Tibial nerve (tissue), 4 donors: Measurements from ENCODE around the gene U2AF1L4. TPM values are rescaled to one million over a fixed set of nuclear protein-coding genes. Genes with fewer than 3 reads are reported as not detected.

Experiments
- DNase-seq, 2 donors: peaks; one replicate each; pipeline ENCODE4 v3.0.0-alpha.2; 2019; ENCODE audit warnings: low spot score in 2 of 2
- H3K27ac ChIP-seq, 4 donors: fragments of 200-600 bp; sonication (generic) in 3 of 4; one replicate each; pipeline ENCODE4 v1.5.1; 2017 to 2019; ENCODE audit warnings: mild to moderate bottlenecking in 1 of 4
- H3K27me3 ChIP-seq, 2 donors: fragments of 200-600 bp; sonication (generic) in 1 of 2; one replicate each; pipeline versions ENCODE4 v1.5.1 to v1.6.0; 2017 to 2019
- H3K36me3 ChIP-seq, 3 donors: fragments of 200-600 bp; sonication (generic); one replicate each; pipeline ENCODE4 v1.5.1; 2018 to 2019
- H3K4me1 ChIP-seq, 4 donors: fragments of 200-600 bp; sonication (generic) in 3 of 4; one replicate each; pipeline ENCODE4 v1.5.1; 2017 to 2019
- H3K4me3 ChIP-seq, 4 donors: fragments of 200-600 bp; sonication (generic) in 3 of 4; one replicate each; pipeline ENCODE4 v1.5.1; 2017 to 2019; ENCODE audit warnings: mild to moderate bottlenecking in 1 of 4, moderate library complexity in 1 of 4
- H3K9me3 ChIP-seq, 4 donors: fragments of 200-600 bp; sonication (generic) in 3 of 4; one replicate each; pipeline ENCODE4 v1.5.1; 2017 to 2019
- CTCF ChIP-seq, 5 experiments: fragments of 200-600 bp in 3 of 5; fragments of 450-650 bp in 2 of 5; sonication (generic) in 3 of 5; IDR thresholded peaks; one replicate each; pipeline ENCODE4 v1.5.1; 2016 to 2019; ENCODE audit warnings: antibody characterized with exemption in 5 of 5, mild to moderate bottlenecking in 3 of 5, moderate library complexity in 2 of 5
- EP300 ChIP-seq, 2 donors: sonication (generic); formaldehyde crosslinking; IDR thresholded peaks; one replicate each; pipeline ENCODE4 v1.6.1; 2017; ENCODE audit warnings: antibody characterized with exemption in 2 of 2, mild to moderate bottlenecking in 1 of 2
- POLR2A ChIP-seq, 2 donors: fragments of 450-650 bp; IDR thresholded peaks; one replicate each; pipeline ENCODE4 v1.6.1; 2017; ENCODE audit warnings: antibody characterized with exemption in 2 of 2, mild to moderate bottlenecking in 2 of 2, moderate library complexity in 2 of 2
- WGBS, 2 donors: methylation state at CpG; one replicate each; pipeline ENCODE4 v1.1.5; 2018; 5-methylcytosine and 5-hydroxymethylcytosine counted together
- total RNA-seq, 4 donors: library from RNA; depleted of rRNA; stranded (reverse); fragments of >200 nt; gene quantifications; one replicate each; pipeline ENCODE4 v1.1.0, GENCODE V29; 2016

U2AF1L4 gene
- total RNA-seq, 4 donors from 2014 or later = 17.8 to 51.1 (median 43.2) TPM

GRCh38 chr19:35730326-35730725, 14.9 kb downstream of the U2AF1L4 start:
- no peak for DNase-seq
- Histone ChIP-seq H3K27me3 (no peaks in the 10 kb centered on the region), H3K27ac (no peak overlapping the region)

GRCh38 chr19:35729763-35730162, 15.5 kb downstream of the U2AF1L4 start:
- no peak overlapping the region for H3K27ac ChIP-seq

More at GRCh38 chr19:35730326-35730725, 14.9 kb downstream of the U2AF1L4 start:
- Histone ChIP-seq H3K9me3 (no peaks in the 10 kb centered on the region), H3K36me3 (peaks cover 5 to 100% (median 57%) of the 10 kb centered on the region in 3 donors), H3K4me1 (no peaks in the 10 kb centered on the region), H3K4me3 (no peak overlapping the region)
- TF ChIP-seq CTCF (IDR thresholded peaks at IDR 0.05) (no peak), POLR2A (IDR thresholded peaks at IDR 0.05) (no peak), EP300 (IDR thresholded peaks at IDR 0.05) (no peak)
- 92 to 93% methylated on average over 18 of the region's 18 CpGs for WGBS, 2 donors

GRCh38 chr19:35729021-35729420, 16.2 kb downstream of the U2AF1L4 start:
- Histone ChIP-seq H3K9me3 (no peaks in the 10 kb centered on the region), H3K27ac (no peak overlapping the region), H3K4me3 (no peak overlapping the region), H3K27me3 (no peaks in the 10 kb centered on the region), H3K36me3 (peaks cover 5 to 100% (median 69%) of the 10 kb centered on the region in 3 donors), H3K4me1 (no peaks in the 10 kb centered on the region)
- WGBS, 2 donors = 86 to 90% methylated on average over 9 to 11 of the region's 18 CpGs
- no peak for DNase-seq
- TF ChIP-seq CTCF (IDR thresholded peaks at IDR 0.05) (no peak), POLR2A (IDR thresholded peaks at IDR 0.05) (no peak), EP300 (IDR thresholded peaks at IDR 0.05) (no peak)

More at GRCh38 chr19:35729763-35730162, 15.5 kb downstream of the U2AF1L4 start:
- 89 to 90% methylated on average over 11 of the region's 11 CpGs for WGBS, 2 donors
- no peaks in the 10 kb centered on the region for H3K9me3 ChIP-seq
- no peak for TF ChIP-seq POLR2A (IDR thresholded peaks at IDR 0.05)
- no peak for TF ChIP-seq EP300 (IDR thresholded peaks at IDR 0.05)
- TF ChIP-seq CTCF (IDR thresholded peaks at IDR 0.05) = no peak
- H3K4me3 ChIP-seq = no peak overlapping the region
- no peak for DNase-seq
- peaks cover 5 to 100% (median 63%) of the 10 kb centered on the region in 3 donors for H3K36me3 ChIP-seq
- H3K4me1 ChIP-seq = no peaks in the 10 kb centered on the region
- no peaks in the 10 kb centered on the region for H3K27me3 ChIP-seq

- no peaks in the 10 kb centered on the region for H3K27me3 ChIP-seq
- no peaks in the 10 kb centered on the region for H3K4me1 ChIP-seq
- TF ChIP-seq POLR2A (IDR thresholded peaks at IDR 0.05) = no peak
- no peak for TF ChIP-seq EP300 (IDR thresholded peaks at IDR 0.05)
- TF ChIP-seq CTCF (IDR thresholded peaks at IDR 0.05) = no peak
- WGBS, 2 donors = 85 to 87% methylated on average over 19 of the region's 19 CpGs
- no peak overlapping the region for H3K27ac ChIP-seq
- no peaks in the 10 kb centered on the region for H3K9me3 ChIP-seq
- no peak overlapping the region for H3K4me3 ChIP-seq
- peaks cover 5 to 100% (median 78%) of the 10 kb centered on the region in 3 donors for H3K36me3 ChIP-seq
- no peak for DNase-seq
Measured at GRCh38 chr19:35727956-35728706, 17.1 kb downstream of the U2AF1L4 start.
